Activated naive CD8-positive, alpha-beta T cell treated with anti-CD3 and anti-CD28 coated beads for 36 hours (primary cell): Measurements from ENCODE around the gene COBL. TPM values are rescaled to one million over a fixed set of nuclear protein-coding genes. Genes with fewer than 3 reads are reported as not detected.
"Not testable (repeated sequence)": the region's sequence is repeated elsewhere in the genome, so short reads cannot be mapped to it uniquely, and the experiment has no call there.

Experiments used
- DNase-seq: peaks from one replicate; pipeline ENCODE4 v3.0.0; 2021
- H3K27ac Mint-ChIP-seq: one replicate; pipeline ENCODE4 v1.8.0; 2022; ENCODE audit warnings: mild to moderate bottlenecking, moderate library complexity, mixed read lengths
- H3K27me3 Mint-ChIP-seq: one replicate; pipeline ENCODE4 v1.8.0; 2022; ENCODE audit warnings: mild to moderate bottlenecking, mixed read lengths
- H3K36me3 Mint-ChIP-seq: one replicate; pipeline ENCODE4 v1.8.0; 2021; ENCODE audit warnings: mild to moderate bottlenecking, mixed read lengths
- H3K4me1 Mint-ChIP-seq: one replicate; pipeline ENCODE4 v1.8.0; 2021; ENCODE audit warnings: mixed read lengths
- H3K4me3 Mint-ChIP-seq: one replicate; pipeline ENCODE4 v1.8.0; 2022; ENCODE audit warnings: mild to moderate bottlenecking, moderate library complexity, mixed read lengths
- H3K9me3 Mint-ChIP-seq: one replicate; pipeline ENCODE4 v1.8.0; 2022; ENCODE audit warnings: mixed read lengths
- total RNA-seq, 2 experiments: library from RNA; stranded (reverse); gene quantifications; one replicate each; pipeline ENCODE4 v1.2.3, GENCODE V29; 2021

The COBL gene
- total RNA-seq, 2 experiments from 2014 or later, result not detected

GRCh38 chr7:50990214-50990613 lies 326.4 kb downstream of the COBL start:
- H3K9me3 Mint-ChIP-seq, H3K36me3 Mint-ChIP-seq, H3K4me1 Mint-ChIP-seq, H3K27me3 Mint-ChIP-seq, H3K27ac Mint-ChIP-seq, DNase-seq, H3K4me3 Mint-ChIP-seq: not testable (repeated sequence)

- no peak for DNase-seq
- Mint-ChIP-seq H3K9me3 (peaks cover 3% of the 10 kb centered on the region), H3K27ac (no peak overlapping the region), H3K27me3 (peaks cover 10% of the 10 kb centered on the region), H3K36me3 (peaks cover 3% of the 10 kb centered on the region), H3K4me3 (no peak overlapping the region), H3K4me1 (no peaks in the 10 kb centered on the region)
These were observed 327.6 kb downstream of the COBL start for GRCh38 chr7:50988988-50989387.

GRCh38 chr7:50988465-50988864 lies 328.1 kb downstream of the COBL start:
- Mint-ChIP-seq H3K4me1 (no peaks in the 10 kb centered on the region), H3K27ac (no peak overlapping the region), H3K27me3 (peaks cover 15% of the 10 kb centered on the region), H3K9me3 (peaks cover 3% of the 10 kb centered on the region), H3K4me3 (no peak overlapping the region), H3K36me3 (peaks cover 3% of the 10 kb centered on the region)
- DNase-seq, result no peak

GRCh38 chr7:50985096-50985495 lies 331.5 kb downstream of the COBL start:
- H3K4me3 Mint-ChIP-seq, result no peak overlapping the region
- H3K27me3 Mint-ChIP-seq, result peaks cover 20% of the 10 kb centered on the region
- H3K9me3 Mint-ChIP-seq, result peaks cover under 1% of the 10 kb centered on the region
- peaks cover under 1% of the 10 kb centered on the region for H3K36me3 Mint-ChIP-seq
- no peaks in the 10 kb centered on the region for H3K4me1 Mint-ChIP-seq
- no peak overlapping the region for H3K27ac Mint-ChIP-seq
- no peak for DNase-seq

- H3K27me3 Mint-ChIP-seq, result peaks cover 20% of the 10 kb centered on the region
- H3K4me3 Mint-ChIP-seq, result no peak overlapping the region
These were observed 332.8 kb downstream of the COBL start for GRCh38 chr7:50983850-50984249.

GRCh38 chr7:50982626-50983025 lies 334.0 kb downstream of the COBL start:
- Mint-ChIP-seq H3K27me3 (peaks cover 20% of the 10 kb centered on the region), H3K4me3 (no peak overlapping the region), H3K4me1 (no peaks in the 10 kb centered on the region), H3K9me3 (peaks cover 2% of the 10 kb centered on the region), H3K36me3 (no peaks in the 10 kb centered on the region), H3K27ac (no peak overlapping the region)
- no peak for DNase-seq

More at GRCh38 chr7:50983850-50984249, 332.8 kb downstream of the COBL start:
- Mint-ChIP-seq H3K36me3 (no peaks in the 10 kb centered on the region), H3K27ac (no peak overlapping the region), H3K9me3 (peaks cover 2% of the 10 kb centered on the region), H3K4me1 (no peaks in the 10 kb centered on the region)
- DNase-seq, result no peak

- Mint-ChIP-seq H3K36me3 (no peaks in the 10 kb centered on the region), H3K4me1 (no peaks in the 10 kb centered on the region), H3K27ac (no peak overlapping the region), H3K27me3 (peaks cover 20% of the 10 kb centered on the region), H3K4me3 (no peak overlapping the region), H3K9me3 (peaks cover 2% of the 10 kb centered on the region)
- no peak for DNase-seq
These were observed 334.9 kb downstream of the COBL start for GRCh38 chr7:50981743-50982142.

GRCh38 chr7:50980411-50980810 lies 336.2 kb downstream of the COBL start:
- peaks cover 12% of the 10 kb centered on the region for H3K27me3 Mint-ChIP-seq
- no peak for DNase-seq
- peaks cover 2% of the 10 kb centered on the region for H3K9me3 Mint-ChIP-seq
- no peaks in the 10 kb centered on the region for H3K36me3 Mint-ChIP-seq
- no peaks in the 10 kb centered on the region for H3K4me1 Mint-ChIP-seq
- no peak overlapping the region for H3K27ac Mint-ChIP-seq
- no peak overlapping the region for H3K4me3 Mint-ChIP-seq

- no peaks in the 10 kb centered on the region for H3K36me3 Mint-ChIP-seq
- H3K27ac Mint-ChIP-seq, result no peak overlapping the region
- peaks cover 2% of the 10 kb centered on the region for H3K9me3 Mint-ChIP-seq
- H3K4me1 Mint-ChIP-seq, result no peaks in the 10 kb centered on the region
- no peak for DNase-seq
- H3K4me3 Mint-ChIP-seq, result no peak overlapping the region
- peaks cover 7% of the 10 kb centered on the region for H3K27me3 Mint-ChIP-seq
These were observed 337.9 kb downstream of the COBL start for GRCh38 chr7:50978633-50979215.

GRCh38 chr7:50977421-50977820 lies 339.2 kb downstream of the COBL start:
- Mint-ChIP-seq H3K36me3 (no peaks in the 10 kb centered on the region), H3K27ac (no peak overlapping the region), H3K4me3 (no peak overlapping the region), H3K4me1 (no peaks in the 10 kb centered on the region), H3K9me3 (peaks cover 2% of the 10 kb centered on the region), H3K27me3 (peaks cover 2% of the 10 kb centered on the region)
- no peak for DNase-seq

GRCh38 chr7:50976064-50976463 lies 340.5 kb downstream of the COBL start:
- peaks cover 5% of the 10 kb centered on the region for H3K27me3 Mint-ChIP-seq
- no peak for DNase-seq
- no peaks in the 10 kb centered on the region for H3K36me3 Mint-ChIP-seq
- H3K27ac Mint-ChIP-seq, result no peak overlapping the region
- H3K4me1 Mint-ChIP-seq, result no peaks in the 10 kb centered on the region
- peaks cover 2% of the 10 kb centered on the region for H3K9me3 Mint-ChIP-seq
- H3K4me3 Mint-ChIP-seq, result no peak overlapping the region

- peaks cover 5% of the 10 kb centered on the region for H3K27me3 Mint-ChIP-seq
- no peak overlapping the region for H3K4me3 Mint-ChIP-seq
- no peak overlapping the region for H3K27ac Mint-ChIP-seq
- peaks cover 2% of the 10 kb centered on the region for H3K9me3 Mint-ChIP-seq
- no peaks in the 10 kb centered on the region for H3K4me1 Mint-ChIP-seq
- no peaks in the 10 kb centered on the region for H3K36me3 Mint-ChIP-seq
- no peak for DNase-seq
These were observed 342.4 kb downstream of the COBL start for GRCh38 chr7:50974240-50974639.

- no peak overlapping the region for H3K4me3 Mint-ChIP-seq
- H3K9me3 Mint-ChIP-seq, result peaks cover under 1% of the 10 kb centered on the region
- H3K4me1 Mint-ChIP-seq, result no peaks in the 10 kb centered on the region
- no peak for DNase-seq
- H3K36me3 Mint-ChIP-seq, result no peaks in the 10 kb centered on the region
- peaks cover 5% of the 10 kb centered on the region for H3K27me3 Mint-ChIP-seq
- H3K27ac Mint-ChIP-seq, result no peak overlapping the region
These were observed 342.8 kb downstream of the COBL start for GRCh38 chr7:50973814-50974213.

- peaks cover 2% of the 10 kb centered on the region for H3K36me3 Mint-ChIP-seq
- H3K27me3 Mint-ChIP-seq, result peaks cover 5% of the 10 kb centered on the region
- no peaks in the 10 kb centered on the region for H3K4me1 Mint-ChIP-seq
- no peak for DNase-seq
- no peak overlapping the region for H3K27ac Mint-ChIP-seq
- H3K4me3 Mint-ChIP-seq, result no peak overlapping the region
- peaks cover 10% of the 10 kb centered on the region for H3K9me3 Mint-ChIP-seq
These were observed 346.5 kb downstream of the COBL start for GRCh38 chr7:50970092-50970491.
